Measurements from ENCODE around the gene SKOR1. TPM values are rescaled to one million over a fixed set of nuclear protein-coding genes. Genes with fewer than 3 reads are reported as not detected.

Gene SKOR1
- total RNA-seq, 1 experiment from 2014 or later: 0.22 TPM

DNA sequence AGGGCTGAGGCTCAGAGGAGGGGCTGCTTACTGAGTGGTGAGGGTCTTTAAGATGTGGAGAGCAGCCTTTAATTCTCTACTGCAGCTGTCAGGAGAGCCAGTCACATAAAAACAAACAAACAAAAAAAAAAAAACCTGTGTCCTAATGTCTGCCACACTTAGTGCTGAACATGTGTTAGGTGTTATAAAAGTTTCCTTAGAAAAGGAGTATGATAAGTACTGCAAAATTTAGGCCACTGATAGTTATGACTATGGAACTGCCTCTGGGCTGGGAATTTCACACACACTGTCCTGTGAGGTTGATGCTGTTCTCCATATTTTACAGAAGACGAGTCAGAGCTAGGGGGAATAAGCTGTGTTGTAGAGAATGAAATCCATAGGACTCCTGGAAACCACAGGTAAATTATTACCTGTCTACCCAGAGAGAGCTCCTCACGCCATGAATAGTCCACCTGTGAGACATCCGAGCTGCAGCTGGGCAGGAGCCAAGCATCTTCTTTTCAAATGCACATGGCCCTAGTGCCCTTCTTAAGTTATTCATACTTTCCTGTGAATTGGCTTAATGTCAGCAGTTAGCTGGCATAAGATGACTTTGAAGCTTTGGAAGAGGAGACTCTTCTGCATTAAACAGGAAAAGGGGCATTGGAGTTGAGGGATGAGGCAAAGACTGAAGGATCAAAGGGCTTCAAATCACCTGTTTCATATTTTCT lies 34.5 kb upstream of the SKOR1 start:
- no peak for DNase-seq (ENCODE audit: low spot score)
- H3K4me3 Mint-ChIP-seq: peak overlapping the region; percentile 19
- peaks cover 14% of the 10 kb centered on the region for H3K9me3 Mint-ChIP-seq
- ChIA-PET POLR2A (interaction anchor here (0.6 kb wide), 2 partner anchors 100 to 306 kb away, joined by 3 to 4 read pairs; no protein-coding TSS in a partner anchor), CTCF (interaction anchor here (0.8 kb wide), 1 partner anchor 41 kb away, joined by 3 read pairs; no protein-coding TSS in a partner anchor)
- no peaks in the 10 kb centered on the region for H3K27me3 Mint-ChIP-seq (ENCODE audit: low read depth)
- H3K4me1 Mint-ChIP-seq: peaks cover 49% of the 10 kb centered on the region
- peaks cover 9% of the 10 kb centered on the region; the same call in 1 of the 2 replicates for H3K36me3 Mint-ChIP-seq
- no peak for TF ChIP-seq SMAD3 (CRISPR knock-in tag; IDR thresholded peaks at IDR 0.05; ENCODE audit: borderline replicate concordance)
- no peak for TF ChIP-seq PRRX2 (CRISPR knock-in tag; IDR thresholded peaks at IDR 0.05)
- no peak for TF ChIP-seq AR (CRISPR knock-in tag; IDR thresholded peaks at IDR 0.05)
- TF ChIP-seq FOXP1 (CRISPR knock-in tag; IDR thresholded peaks at IDR 0.05; ENCODE audit: borderline replicate concordance): no peak
- ATAC-seq: peak; percentile 29
- peak overlapping the region; percentile 48 for H3K27ac Mint-ChIP-seq

DNA sequence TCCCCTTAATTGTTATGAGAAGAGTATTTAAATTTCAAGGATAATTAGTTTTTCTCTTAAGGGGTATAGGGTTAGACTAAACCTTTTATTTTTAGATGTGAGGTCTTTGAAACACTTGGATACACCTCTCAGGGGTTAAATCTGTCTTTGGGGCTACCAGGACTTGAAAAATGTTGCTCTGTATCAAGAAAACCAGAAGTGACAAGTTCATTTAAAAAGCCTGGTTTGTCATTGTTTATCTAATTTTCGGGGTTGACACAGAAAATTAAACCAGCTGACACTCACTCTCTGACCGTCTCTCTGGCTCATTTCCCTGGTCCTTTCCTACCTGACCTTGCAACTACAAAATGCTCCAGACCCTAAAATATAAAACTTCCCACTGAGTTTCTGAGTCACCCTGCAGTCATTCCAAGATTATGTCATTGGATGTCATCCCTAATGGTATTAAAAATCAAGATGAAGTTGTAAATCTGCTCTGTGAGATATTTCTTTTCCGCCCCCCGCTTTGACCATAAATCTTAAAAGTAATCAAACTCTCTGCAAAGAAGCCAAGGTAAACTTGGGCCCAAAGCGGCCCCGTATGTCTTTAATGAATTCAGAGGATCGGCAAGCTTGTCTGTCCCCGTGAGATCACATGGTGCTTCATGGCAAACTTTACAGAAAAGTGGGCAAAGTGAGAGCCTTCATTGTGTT lies 32.9 kb upstream of the SKOR1 start:
- ATAC-seq (no peak), DNase-seq (ENCODE audit: low spot score) (no peak)
- POLR2A ChIA-PET: no interaction called here
- no peaks in the 10 kb centered on the region for H3K27me3 Mint-ChIP-seq (ENCODE audit: low read depth)
- peaks cover 49% of the 10 kb centered on the region for H3K4me1 Mint-ChIP-seq
- CTCF ChIA-PET: interaction anchor here (0.6 kb wide), 1 partner anchor 40 kb away, joined by 3 read pairs; no protein-coding TSS in a partner anchor
- H3K9me3 Mint-ChIP-seq: peaks cover 17% of the 10 kb centered on the region
- peaks cover 14% of the 10 kb centered on the region; the same call in 1 of the 2 replicates for H3K36me3 Mint-ChIP-seq
- no peak overlapping the region for H3K4me3 Mint-ChIP-seq
- no peak overlapping the region for H3K27ac Mint-ChIP-seq
- TF ChIP-seq SMAD3 (CRISPR knock-in tag; IDR thresholded peaks at IDR 0.05; ENCODE audit: borderline replicate concordance) (no peak), FOXJ3 (CRISPR knock-in tag; IDR thresholded peaks at IDR 0.05; ENCODE audit: borderline replicate concordance) (no peak), IRF2 (CRISPR knock-in tag; IDR thresholded peaks at IDR 0.05; ENCODE audit: borderline replicate concordance, low read depth) (no peak), ZNF121 (CRISPR knock-in tag; IDR thresholded peaks at IDR 0.05) (no peak), KAT7 (CRISPR knock-in tag; IDR thresholded peaks at IDR 0.05; ENCODE audit: borderline replicate concordance) (no peak), E2F1 (CRISPR knock-in tag; IDR thresholded peaks at IDR 0.05) (no peak), FOXP1 (CRISPR knock-in tag; IDR thresholded peaks at IDR 0.05; ENCODE audit: borderline replicate concordance) (no peak), ESRRA (CRISPR knock-in tag; IDR thresholded peaks at IDR 0.05; ENCODE audit: borderline replicate concordance) (no peak), USF1 (CRISPR knock-in tag; IDR thresholded peaks at IDR 0.05) (no peak), STAT6 (CRISPR knock-in tag; conservative IDR thresholded peaks at IDR 0.05; ENCODE audit: low read depth) (no peak), SMAD4 (CRISPR knock-in tag; IDR thresholded peaks at IDR 0.05) (no peak), E2F5 (CRISPR knock-in tag; IDR thresholded peaks at IDR 0.05) (no peak), NR3C1 (CRISPR knock-in tag; conservative IDR thresholded peaks at IDR 0.05; ENCODE audit: low read depth) (no peak), ZNF423 (CRISPR knock-in tag; IDR thresholded peaks at IDR 0.05) (no peak)
- TF ChIP-seq, protein P1, sequence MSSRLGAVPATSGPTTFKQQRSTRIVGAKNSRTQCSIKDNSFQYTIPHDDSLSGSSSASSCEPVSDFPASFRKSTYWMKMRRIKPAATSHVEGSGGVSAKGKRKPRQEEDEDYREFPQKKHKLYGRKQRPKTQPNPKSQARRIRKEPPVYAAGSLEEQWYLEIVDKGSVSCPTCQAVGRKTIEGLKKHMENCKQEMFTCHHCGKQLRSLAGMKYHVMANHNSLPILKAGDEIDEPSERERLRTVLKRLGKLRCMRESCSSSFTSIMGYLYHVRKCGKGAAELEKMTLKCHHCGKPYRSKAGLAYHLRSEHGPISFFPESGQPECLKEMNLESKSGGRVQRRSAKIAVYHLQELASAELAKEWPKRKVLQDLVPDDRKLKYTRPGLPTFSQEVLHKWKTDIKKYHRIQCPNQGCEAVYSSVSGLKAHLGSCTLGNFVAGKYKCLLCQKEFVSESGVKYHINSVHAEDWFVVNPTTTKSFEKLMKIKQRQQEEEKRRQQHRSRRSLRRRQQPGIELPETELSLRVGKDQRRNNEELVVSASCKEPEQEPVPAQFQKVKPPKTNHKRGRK (CRISPR knock-in tag; IDR thresholded peaks at IDR 0.05; ENCODE audit: borderline replicate concordance): no peak
- TF ChIP-seq, protein P2, sequence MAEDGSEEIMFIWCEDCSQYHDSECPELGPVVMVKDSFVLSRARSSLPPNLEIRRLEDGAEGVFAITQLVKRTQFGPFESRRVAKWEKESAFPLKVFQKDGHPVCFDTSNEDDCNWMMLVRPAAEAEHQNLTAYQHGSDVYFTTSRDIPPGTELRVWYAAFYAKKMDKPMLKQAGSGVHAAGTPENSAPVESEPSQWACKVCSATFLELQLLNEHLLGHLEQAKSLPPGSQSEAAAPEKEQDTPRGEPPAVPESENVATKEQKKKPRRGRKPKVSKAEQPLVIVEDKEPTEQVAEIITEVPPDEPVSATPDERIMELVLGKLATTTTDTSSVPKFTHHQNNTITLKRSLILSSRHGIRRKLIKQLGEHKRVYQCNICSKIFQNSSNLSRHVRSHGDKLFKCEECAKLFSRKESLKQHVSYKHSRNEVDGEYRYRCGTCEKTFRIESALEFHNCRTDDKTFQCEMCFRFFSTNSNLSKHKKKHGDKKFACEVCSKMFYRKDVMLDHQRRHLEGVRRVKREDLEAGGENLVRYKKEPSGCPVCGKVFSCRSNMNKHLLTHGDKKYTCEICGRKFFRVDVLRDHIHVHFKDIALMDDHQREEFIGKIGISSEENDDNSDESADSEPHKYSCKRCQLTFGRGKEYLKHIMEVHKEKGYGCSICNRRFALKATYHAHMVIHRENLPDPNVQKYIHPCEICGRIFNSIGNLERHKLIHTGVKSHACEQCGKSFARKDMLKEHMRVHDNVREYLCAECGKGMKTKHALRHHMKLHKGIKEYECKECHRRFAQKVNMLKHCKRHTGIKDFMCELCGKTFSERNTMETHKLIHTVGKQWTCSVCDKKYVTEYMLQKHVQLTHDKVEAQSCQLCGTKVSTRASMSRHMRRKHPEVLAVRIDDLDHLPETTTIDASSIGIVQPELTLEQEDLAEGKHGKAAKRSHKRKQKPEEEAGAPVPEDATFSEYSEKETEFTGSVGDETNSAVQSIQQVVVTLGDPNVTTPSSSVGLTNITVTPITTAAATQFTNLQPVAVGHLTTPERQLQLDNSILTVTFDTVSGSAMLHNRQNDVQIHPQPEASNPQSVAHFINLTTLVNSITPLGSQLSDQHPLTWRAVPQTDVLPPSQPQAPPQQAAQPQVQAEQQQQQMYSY (CRISPR knock-in tag; IDR thresholded peaks at IDR 0.05): no peak

All from WTC11 (cell line).